Measurements from ENCODE around the gene PATJ. TPM values are rescaled to one million over a fixed set of nuclear protein-coding genes. Genes with fewer than 3 reads are reported as not detected.

Gene PATJ
- total and polyA plus RNA-seq, 8 donors = 14.8 to 45.4 (median 27.9) TPM

DNA sequence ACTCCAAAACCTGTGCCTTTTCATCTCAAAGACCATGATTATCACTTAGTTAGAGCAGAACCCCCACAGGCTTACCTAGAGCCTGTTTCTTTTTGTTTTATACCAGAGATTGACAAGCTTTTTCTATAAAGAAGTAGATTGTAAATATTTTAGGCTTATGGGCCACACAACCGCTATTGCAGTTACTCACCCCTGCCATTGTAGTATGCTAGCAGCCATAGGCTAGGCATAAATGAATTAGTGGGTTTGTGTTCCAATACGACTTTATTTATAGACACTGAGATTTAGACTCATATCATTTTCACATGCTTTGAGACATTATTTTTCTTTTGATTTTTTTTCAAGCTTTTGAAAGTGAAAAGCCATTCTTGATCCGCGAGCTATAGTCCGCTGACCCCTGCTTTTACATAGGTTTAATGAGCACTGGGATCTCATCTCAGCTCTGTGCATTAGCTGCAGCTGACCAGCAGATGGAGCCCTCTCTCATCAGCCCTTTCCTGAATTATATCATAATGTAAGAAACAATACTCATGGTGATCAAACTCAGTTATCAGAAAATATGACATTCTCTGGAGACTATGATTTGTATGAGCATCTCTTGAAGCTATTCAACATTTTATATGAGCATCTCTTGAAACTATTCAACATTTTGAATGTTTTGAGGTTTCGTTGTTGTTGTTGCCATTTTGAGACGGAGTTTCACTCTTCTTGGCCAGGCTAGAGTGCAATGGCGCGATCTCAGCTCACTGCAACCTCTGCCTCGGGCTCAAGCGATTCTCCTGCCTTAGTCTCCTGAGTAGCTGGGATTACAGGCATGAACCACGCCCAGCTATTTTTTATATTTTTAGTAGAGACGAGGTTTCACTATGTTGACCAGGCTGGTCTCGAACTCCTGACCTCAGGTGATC lies 340.4 kb downstream of the PATJ start:
- no peaks in the 10 kb centered on the region for H3K4me1 ChIP-seq
- DNase-seq = peak in 1 of 6 donors; percentile 24
- TF ChIP-seq, protein P1, sequence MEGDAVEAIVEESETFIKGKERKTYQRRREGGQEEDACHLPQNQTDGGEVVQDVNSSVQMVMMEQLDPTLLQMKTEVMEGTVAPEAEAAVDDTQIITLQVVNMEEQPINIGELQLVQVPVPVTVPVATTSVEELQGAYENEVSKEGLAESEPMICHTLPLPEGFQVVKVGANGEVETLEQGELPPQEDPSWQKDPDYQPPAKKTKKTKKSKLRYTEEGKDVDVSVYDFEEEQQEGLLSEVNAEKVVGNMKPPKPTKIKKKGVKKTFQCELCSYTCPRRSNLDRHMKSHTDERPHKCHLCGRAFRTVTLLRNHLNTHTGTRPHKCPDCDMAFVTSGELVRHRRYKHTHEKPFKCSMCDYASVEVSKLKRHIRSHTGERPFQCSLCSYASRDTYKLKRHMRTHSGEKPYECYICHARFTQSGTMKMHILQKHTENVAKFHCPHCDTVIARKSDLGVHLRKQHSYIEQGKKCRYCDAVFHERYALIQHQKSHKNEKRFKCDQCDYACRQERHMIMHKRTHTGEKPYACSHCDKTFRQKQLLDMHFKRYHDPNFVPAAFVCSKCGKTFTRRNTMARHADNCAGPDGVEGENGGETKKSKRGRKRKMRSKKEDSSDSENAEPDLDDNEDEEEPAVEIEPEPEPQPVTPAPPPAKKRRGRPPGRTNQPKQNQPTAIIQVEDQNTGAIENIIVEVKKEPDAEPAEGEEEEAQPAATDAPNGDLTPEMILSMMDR (IDR thresholded peaks at IDR 0.05) = peak; percentile 54 to 81 (median 68)
- no peaks in the 10 kb centered on the region for H3K27me3 ChIP-seq
- 84 to 89% methylated on average over 14 of the region's 14 CpGs for WGBS, 2 donors
- H3K27ac ChIP-seq = no peak overlapping the region
- H3K4me3 ChIP-seq = no peak overlapping the region
- peaks cover 0 to 28% (median 0%) of the 10 kb centered on the region in 3 donors for H3K36me3 ChIP-seq
- FAIRE-seq = peak; percentile 17
- H3K9me3 ChIP-seq = no peaks in the 10 kb centered on the region
- peak in 3 of 4 donors; percentile 77 to 89 (median 82) for ATAC-seq
- intact Hi-C loops (cut with DNase I) = no loop called here

DNA sequence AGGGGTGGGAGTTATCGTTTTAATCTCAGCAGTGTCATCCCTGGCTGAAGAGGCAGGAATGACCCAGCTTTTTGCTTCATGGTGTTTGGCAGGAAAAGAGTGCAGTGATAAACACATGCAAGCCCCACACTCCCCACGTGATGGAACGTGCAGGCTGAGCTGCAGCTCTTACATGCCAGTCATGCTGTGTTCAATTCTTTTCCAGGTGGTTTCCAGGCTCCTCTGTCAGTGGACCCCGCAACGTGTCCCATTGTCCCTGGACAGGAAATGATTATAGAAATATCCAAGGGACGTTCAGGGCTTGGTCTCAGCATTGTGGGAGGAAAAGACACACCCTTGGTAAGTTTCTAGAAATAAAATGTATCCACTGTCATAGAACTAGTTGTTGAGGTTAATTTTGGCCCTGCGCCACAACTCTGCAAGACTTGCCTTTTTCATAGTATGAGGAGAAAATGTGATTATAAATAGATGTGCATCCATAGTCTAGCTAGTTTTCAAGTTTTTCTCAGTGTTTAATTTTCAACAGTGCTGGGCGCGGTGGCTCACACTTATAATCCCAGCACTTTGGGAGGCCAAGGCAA lies 342.1 kb downstream of the PATJ start:
- Histone ChIP-seq H3K27ac (no peak overlapping the region), H3K36me3 (peaks cover 0 to 25% (median 0%) of the 10 kb centered on the region in 3 donors), H3K4me3 (no peak overlapping the region), H3K27me3 (no peaks in the 10 kb centered on the region), H3K9me3 (no peaks in the 10 kb centered on the region), H3K4me1 (no peaks in the 10 kb centered on the region)
- 81 to 83% methylated on average over 9 of the region's 9 CpGs for WGBS, 2 donors
- intact Hi-C loops (cut with DNase I) = no loop called here
- TF ChIP-seq, protein P1 (IDR thresholded peaks at IDR 0.05) = no peak
- DNase-seq = no peak
- no peak for ATAC-seq
- FAIRE-seq = no peak

DNA sequence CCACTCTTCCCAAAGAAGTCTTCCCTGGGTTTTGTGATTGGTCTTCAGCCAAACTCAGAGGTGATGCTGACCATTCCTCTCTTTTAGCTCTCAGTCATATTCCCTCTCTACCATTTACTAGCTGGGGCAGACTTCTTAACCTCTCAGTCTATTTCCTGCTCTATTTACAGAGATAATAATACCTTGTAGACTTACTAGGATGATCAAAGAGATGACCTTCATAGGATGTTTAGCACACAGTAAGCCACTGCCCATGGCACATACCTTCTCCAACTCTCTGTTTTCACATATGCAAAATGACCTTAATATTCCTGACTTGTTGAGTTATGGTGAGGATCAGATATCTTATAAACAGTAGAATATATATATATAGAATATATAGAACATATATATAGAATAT lies 346.2 kb downstream of the PATJ start:
- no peak for FAIRE-seq

DNA sequence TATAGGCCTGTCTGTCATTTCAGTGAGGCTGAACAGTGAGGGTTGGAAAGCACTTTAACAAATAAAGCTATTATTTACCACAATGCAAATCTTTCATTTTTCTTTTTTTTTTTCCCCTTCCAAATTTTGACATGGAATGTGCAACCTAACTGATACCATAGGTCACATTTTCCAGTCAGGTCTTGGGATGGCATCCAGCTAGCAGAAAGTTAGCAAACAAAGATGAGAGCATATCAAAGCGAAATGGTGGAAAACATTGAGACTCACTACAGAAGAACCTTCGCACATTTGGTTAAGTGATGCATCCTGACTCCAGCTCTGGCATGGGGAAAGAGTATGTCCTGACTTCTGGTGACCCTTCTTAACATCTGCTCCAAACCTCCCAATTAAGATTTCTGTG lies 347.3 kb downstream of the PATJ start:
- H3K9me3 ChIP-seq = no peaks in the 10 kb centered on the region
- FAIRE-seq (no peak), DNase-seq (no peak), ATAC-seq (no peak)
- TF ChIP-seq, protein P1 (IDR thresholded peaks at IDR 0.05) = no peak
- H3K27ac ChIP-seq = no peak overlapping the region
- 84 to 91% methylated on average over 2 of the region's 2 CpGs for WGBS, 2 donors
- H3K36me3 ChIP-seq = peaks cover 0 to 10% (median 0%) of the 10 kb centered on the region in 3 donors
- intact Hi-C loops (cut with DNase I) = no loop called here
- H3K4me1 ChIP-seq = no peaks in the 10 kb centered on the region
- H3K27me3 ChIP-seq = no peaks in the 10 kb centered on the region
- H3K4me3 ChIP-seq = no peak overlapping the region

More for the DNA sequence above, 346.2 kb downstream of the PATJ start:
- ATAC-seq (no peak), DNase-seq (no peak)
- intact Hi-C loops (cut with DNase I) = no loop called here
- Histone ChIP-seq H3K4me1 (no peaks in the 10 kb centered on the region), H3K27me3 (no peaks in the 10 kb centered on the region), H3K9me3 (no peaks in the 10 kb centered on the region), H3K36me3 (peaks cover 0 to 11% (median 0%) of the 10 kb centered on the region in 3 donors), H3K4me3 (no peak overlapping the region), H3K27ac (no peak overlapping the region)
- TF ChIP-seq, protein P1 (IDR thresholded peaks at IDR 0.05) = no peak
